Measurements from ENCODE around the gene EFNB1.
A peak's percentile ranks its signal among the peaks of the same experiment; 100 is the strongest.
"Not testable (repeated sequence)": the region's sequence is repeated elsewhere in the genome, so short reads cannot be mapped to it uniquely, and the experiment has no call there.

The EFNB1 gene

DNA sequence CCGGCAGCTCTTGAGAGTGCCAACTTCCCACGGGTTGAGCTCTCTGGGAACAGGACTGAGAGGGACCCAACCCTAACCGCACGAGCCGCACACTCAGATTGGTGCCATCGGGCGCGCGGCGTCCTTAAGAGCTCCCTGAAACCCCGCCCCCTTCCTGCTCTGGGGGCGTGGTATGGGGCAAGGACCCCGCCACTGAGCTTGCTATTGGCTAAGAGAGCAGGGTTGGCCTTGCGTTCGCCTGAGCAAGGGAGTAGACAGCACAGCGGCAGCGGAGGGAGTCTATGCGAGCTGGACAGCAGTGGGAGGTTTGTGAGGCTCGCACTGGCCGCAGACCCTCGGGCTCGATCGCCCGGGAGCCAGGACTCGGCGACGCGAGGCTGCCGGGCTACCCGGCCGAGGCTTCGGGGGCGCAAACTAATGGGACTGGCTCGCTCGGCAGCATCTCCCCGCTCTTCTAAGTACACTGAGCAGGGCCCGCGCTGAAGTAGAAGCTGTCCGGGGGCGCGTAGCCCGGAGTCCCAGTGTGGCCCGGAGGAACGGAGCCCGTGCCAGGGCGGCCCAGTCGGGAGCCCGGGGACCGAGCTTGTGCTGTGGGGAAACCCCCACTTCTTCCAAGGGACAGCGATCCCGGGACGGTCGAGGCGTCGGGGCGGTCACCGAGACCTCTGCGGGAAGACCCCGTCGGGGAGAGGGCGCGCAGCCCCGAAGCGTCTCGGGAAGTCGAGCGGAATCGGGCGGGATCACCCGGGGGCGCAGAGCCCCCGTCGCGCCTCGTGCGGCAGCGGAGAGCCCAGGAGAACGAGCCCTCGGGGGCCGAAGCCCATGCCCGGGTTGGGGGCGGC, at the start of gene EFNB1:
Gene EFNB1, plus strand, starts transcription at position 282 of the 842 bp plus-strand sequence. CDS start 756 bp downstream, outside the sequence.
- H3K4me3 ChIP-seq (ENCODE audit: low read length): peak within 1 kb of the TSS; percentile 68
- TF ChIP-seq, protein P1, sequence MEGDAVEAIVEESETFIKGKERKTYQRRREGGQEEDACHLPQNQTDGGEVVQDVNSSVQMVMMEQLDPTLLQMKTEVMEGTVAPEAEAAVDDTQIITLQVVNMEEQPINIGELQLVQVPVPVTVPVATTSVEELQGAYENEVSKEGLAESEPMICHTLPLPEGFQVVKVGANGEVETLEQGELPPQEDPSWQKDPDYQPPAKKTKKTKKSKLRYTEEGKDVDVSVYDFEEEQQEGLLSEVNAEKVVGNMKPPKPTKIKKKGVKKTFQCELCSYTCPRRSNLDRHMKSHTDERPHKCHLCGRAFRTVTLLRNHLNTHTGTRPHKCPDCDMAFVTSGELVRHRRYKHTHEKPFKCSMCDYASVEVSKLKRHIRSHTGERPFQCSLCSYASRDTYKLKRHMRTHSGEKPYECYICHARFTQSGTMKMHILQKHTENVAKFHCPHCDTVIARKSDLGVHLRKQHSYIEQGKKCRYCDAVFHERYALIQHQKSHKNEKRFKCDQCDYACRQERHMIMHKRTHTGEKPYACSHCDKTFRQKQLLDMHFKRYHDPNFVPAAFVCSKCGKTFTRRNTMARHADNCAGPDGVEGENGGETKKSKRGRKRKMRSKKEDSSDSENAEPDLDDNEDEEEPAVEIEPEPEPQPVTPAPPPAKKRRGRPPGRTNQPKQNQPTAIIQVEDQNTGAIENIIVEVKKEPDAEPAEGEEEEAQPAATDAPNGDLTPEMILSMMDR (conservative IDR thresholded peaks at IDR 0.05; ENCODE audit: low read length): no peak
- DNase-seq (ENCODE audit: low read depth): peak; percentile 96

DNA sequence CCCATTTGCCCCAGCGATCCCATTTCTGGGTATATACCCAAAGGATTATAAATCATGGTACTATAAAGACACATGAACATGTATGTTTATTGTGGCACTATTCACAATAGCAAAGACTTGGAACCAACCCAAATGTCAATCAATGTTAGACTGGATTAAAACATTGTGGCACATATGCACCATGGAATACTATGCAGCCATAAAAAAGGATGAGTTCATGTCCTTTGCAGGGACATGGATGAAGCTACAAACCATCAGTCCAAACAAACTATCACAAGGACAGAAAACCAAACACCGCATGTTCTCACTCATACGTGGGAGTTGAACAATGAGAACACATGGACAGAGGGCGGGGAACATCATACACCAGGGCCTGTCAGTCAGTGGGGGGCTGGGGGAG, 47.5 kb upstream of the EFNB1 start:
- H3K4me3 ChIP-seq (ENCODE audit: low read length); DNase-seq (ENCODE audit: low read depth): not testable (repeated sequence)

DNA sequence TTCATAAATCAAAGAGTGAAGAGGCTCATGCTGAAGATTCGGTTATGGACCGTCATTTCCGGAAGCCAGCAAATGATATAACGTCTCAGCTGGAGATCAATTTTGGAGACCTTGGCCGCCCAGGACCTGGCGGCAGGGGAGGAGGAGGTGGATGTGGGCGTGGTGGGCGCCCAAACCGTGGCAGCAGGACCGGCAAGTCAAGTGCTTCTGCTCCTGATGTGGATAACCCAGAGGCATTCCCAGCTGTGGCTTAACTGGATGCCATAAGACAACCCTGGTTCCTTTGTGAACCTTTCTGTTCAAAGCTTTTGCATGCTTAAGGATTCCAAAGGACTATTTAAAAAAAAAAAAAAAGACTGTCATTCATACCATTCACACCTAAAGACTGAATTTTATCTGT, 44.0 kb upstream of the EFNB1 start:
- no peak for DNase-seq (ENCODE audit: low read depth)
- no peak overlapping the region for H3K4me3 ChIP-seq (ENCODE audit: low read length)
- TF ChIP-seq, protein P1 (conservative IDR thresholded peaks at IDR 0.05; ENCODE audit: low read length): no peak

GRCh38 chrX:68786581-68786980, 42.2 kb upstream of the EFNB1 start:
- not testable (repeated sequence) for H3K4me3 ChIP-seq (ENCODE audit: low read length); DNase-seq (ENCODE audit: low read depth)

DNA sequence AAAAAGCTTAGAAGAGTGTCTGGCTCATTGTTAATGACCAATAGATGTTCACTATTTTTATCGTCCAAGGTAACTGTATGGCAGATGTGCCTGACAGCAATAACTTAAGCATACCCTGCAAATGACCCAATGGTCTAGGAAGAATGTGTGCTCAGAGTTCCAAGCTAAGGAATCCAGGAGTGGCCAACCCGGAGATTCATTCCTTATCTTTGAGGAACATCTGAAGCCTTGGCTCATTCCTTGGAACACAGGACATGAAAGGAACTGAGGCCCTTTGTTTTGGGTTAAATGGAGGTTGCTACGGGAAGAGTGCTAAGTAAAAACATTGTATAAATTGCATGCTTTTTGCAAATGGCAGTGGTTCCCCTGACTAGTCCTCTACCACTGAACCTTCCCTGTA, 38.9 kb upstream of the EFNB1 start:
- H3K4me3 ChIP-seq (ENCODE audit: low read length): no peak overlapping the region
- DNase-seq (ENCODE audit: low read depth): no peak
- TF ChIP-seq, protein P1 (conservative IDR thresholded peaks at IDR 0.05; ENCODE audit: low read length): no peak

GRCh38 chrX:68792083-68792482, 36.7 kb upstream of the EFNB1 start:
- H3K4me3 ChIP-seq (ENCODE audit: low read length): no peak overlapping the region
- DNase-seq (ENCODE audit: low read depth): no peak
- TF ChIP-seq, protein P1 (conservative IDR thresholded peaks at IDR 0.05; ENCODE audit: low read length): no peak

- H3K4me3 ChIP-seq (ENCODE audit: low read length): no peak overlapping the region
- TF ChIP-seq, protein P1 (conservative IDR thresholded peaks at IDR 0.05; ENCODE audit: low read length): no peak
- no peak for DNase-seq (ENCODE audit: low read depth)
Observed at GRCh38 chrX:68794461-68794860, 34.4 kb upstream of the EFNB1 start.

DNA sequence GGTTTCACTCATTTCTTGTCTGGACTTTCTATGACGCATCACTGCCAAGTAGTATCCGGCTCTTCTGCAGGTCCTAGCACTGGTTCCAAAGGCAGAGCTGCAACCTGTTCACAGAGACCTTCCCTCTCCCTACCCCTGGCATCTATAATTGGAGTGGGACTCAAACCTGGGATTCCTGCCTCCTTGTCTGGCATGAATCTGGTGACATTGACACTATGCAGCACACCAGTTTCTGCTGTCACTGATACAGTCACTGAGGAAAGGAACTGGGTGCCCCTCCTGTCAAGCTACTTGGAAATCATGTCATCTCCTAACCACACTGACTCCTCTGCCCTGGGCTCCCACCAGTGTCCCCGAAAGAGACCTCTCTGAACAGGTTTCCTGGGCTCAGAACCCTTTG, 33.1 kb upstream of the EFNB1 start:
- no peak overlapping the region for H3K4me3 ChIP-seq (ENCODE audit: low read length)
- TF ChIP-seq, protein P1 (conservative IDR thresholded peaks at IDR 0.05; ENCODE audit: low read length): no peak
- no peak for DNase-seq (ENCODE audit: low read depth)

DNA sequence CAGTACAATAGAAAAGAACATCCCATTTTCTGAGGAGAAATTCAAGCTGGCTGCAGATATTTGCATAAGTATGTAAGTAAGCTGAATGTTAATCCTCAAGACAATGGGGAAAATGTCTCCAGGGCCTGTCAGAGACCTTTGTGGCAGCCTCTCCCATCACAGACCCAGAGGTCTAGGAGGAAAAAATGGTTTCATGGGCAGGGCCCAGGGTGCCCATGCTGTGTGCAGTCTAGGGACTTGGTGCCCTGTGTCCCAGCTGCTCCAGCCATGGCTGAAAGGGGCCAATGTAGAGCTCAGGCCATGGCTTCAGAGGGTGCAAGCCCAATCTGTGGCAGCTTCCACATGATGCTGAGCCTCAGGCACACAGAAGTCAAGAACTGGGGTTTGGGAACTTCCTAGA, 30.4 kb upstream of the EFNB1 start:
- not testable (repeated sequence) for H3K4me3 ChIP-seq (ENCODE audit: low read length); DNase-seq (ENCODE audit: low read depth)
